Measurements from ENCODE around the gene MYOG. TPM values are rescaled to one million over a fixed set of nuclear protein-coding genes. Genes with fewer than 3 reads are reported as not detected.

MYOG gene
- total and polyA plus RNA-seq, 2 experiments from 2014 or later, result not detected

DNA sequence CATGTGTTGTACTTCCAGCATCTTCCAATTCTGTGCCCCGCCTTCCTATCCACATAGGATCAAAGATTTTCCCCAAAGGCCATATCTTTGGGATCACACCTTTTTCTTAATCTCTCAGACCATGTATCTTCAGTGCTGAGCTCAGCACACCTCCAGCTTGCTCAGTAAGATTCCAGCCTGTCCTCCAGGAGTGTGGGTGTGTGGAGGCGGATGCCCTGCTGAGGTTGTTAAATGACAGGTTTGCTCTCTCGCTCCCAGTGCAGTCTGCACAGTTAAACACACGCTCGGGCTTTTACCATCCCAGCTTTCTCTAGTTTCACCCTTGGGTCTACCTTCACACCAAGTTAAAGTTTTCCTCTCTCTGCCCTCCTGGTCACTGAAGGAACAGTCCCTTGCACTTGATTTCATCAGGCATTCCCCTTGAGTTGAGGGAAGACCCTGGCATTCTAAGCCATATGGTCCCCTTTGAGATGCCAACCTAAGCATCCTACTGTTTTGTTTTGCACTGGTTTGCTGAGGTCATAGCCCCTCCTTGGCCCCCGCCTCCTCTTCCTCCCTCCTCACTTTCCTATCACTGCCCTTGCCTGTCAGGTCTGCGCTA, 13.7 kb downstream of the MYOG start:
- no peak for ATAC-seq
- DNase-seq (ENCODE audit: low spot score), result peak; percentile 17
- no peaks in the 10 kb centered on the region for H3F3A ChIP-seq (replicated peaks; ENCODE audit: low read depth)

DNA sequence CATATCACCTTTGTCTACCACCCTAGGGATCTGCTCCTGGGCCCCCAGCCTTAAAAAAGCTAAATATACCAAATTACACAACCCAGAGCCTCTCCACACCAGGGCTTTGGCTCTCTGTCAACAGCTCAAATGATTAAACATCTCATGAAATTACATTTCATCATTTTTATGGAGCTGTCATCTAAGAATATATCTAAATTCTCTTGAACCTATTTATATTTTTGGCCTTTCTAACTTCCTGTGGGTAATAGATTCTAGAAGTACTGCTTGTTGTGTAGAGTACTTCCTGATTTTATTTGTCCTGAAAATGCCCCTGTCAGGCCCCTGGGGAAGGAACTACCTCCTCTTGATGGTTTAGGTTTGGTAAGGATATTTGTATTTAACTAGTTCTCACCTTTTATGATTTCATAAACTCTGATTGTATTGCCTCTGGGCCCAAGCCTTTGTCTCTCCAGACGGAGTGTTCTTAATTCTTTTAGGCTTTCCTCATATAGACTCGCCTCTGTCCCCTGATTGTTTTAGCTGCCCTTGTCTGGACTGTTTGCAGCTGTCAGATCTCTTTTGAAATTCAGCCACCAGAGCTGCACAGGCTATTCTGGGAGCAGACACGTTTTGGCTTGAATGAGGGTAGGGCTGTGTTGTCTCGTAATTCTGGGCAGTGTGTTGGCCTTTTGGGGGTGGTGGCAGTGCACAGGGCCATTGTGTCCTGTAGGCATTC, 16.6 kb downstream of the MYOG start:
- H2AFZ ChIP-seq, result no peak overlapping the region
- no peak overlapping the region for H3K4me2 ChIP-seq
- Mint-ChIP-seq H3K27ac (no peak overlapping the region), H3K4me1 (peaks cover 7% of the 10 kb centered on the region; the same call in 2 of the 3 replicates), H3K36me3 (ENCODE audit: low read depth) (no peaks in the 10 kb centered on the region; the same call in 1 of the 3 replicates), H3K27me3 (ENCODE audit: insufficient read depth, low read depth, poor library complexity) (peaks cover 7% of the 10 kb centered on the region), H3K9me3 (no peaks in the 10 kb centered on the region), H3K4me3 (no peak overlapping the region)
- no peak for DNase-seq (ENCODE audit: low spot score)
- ATAC-seq, result no peak
- H3K4me3 ChIP-seq, result no peak overlapping the region
- H4K20me1 ChIP-seq (replicated peaks; ENCODE audit: insufficient read depth), result no peaks in the 10 kb centered on the region
- H3K4me1 ChIP-seq (ENCODE audit: insufficient read depth), result no peaks in the 10 kb centered on the region
- H3K27me3 ChIP-seq (ENCODE audit: insufficient read depth), result peaks cover 7% of the 10 kb centered on the region; the same call in 1 of the 2 replicates
- H3K27ac ChIP-seq (ENCODE audit: low read depth), result no peak overlapping the region
- H3K79me2 ChIP-seq (replicated peaks; ENCODE audit: insufficient read depth), result no peaks in the 10 kb centered on the region
- no peaks in the 10 kb centered on the region for H3K9me2 ChIP-seq (ENCODE audit: insufficient read depth)
- no peaks in the 10 kb centered on the region for H3K36me3 ChIP-seq (ENCODE audit: insufficient read depth)
- H3F3A ChIP-seq (replicated peaks; ENCODE audit: low read depth), result no peaks in the 10 kb centered on the region
- TF ChIP-seq, protein P1, sequence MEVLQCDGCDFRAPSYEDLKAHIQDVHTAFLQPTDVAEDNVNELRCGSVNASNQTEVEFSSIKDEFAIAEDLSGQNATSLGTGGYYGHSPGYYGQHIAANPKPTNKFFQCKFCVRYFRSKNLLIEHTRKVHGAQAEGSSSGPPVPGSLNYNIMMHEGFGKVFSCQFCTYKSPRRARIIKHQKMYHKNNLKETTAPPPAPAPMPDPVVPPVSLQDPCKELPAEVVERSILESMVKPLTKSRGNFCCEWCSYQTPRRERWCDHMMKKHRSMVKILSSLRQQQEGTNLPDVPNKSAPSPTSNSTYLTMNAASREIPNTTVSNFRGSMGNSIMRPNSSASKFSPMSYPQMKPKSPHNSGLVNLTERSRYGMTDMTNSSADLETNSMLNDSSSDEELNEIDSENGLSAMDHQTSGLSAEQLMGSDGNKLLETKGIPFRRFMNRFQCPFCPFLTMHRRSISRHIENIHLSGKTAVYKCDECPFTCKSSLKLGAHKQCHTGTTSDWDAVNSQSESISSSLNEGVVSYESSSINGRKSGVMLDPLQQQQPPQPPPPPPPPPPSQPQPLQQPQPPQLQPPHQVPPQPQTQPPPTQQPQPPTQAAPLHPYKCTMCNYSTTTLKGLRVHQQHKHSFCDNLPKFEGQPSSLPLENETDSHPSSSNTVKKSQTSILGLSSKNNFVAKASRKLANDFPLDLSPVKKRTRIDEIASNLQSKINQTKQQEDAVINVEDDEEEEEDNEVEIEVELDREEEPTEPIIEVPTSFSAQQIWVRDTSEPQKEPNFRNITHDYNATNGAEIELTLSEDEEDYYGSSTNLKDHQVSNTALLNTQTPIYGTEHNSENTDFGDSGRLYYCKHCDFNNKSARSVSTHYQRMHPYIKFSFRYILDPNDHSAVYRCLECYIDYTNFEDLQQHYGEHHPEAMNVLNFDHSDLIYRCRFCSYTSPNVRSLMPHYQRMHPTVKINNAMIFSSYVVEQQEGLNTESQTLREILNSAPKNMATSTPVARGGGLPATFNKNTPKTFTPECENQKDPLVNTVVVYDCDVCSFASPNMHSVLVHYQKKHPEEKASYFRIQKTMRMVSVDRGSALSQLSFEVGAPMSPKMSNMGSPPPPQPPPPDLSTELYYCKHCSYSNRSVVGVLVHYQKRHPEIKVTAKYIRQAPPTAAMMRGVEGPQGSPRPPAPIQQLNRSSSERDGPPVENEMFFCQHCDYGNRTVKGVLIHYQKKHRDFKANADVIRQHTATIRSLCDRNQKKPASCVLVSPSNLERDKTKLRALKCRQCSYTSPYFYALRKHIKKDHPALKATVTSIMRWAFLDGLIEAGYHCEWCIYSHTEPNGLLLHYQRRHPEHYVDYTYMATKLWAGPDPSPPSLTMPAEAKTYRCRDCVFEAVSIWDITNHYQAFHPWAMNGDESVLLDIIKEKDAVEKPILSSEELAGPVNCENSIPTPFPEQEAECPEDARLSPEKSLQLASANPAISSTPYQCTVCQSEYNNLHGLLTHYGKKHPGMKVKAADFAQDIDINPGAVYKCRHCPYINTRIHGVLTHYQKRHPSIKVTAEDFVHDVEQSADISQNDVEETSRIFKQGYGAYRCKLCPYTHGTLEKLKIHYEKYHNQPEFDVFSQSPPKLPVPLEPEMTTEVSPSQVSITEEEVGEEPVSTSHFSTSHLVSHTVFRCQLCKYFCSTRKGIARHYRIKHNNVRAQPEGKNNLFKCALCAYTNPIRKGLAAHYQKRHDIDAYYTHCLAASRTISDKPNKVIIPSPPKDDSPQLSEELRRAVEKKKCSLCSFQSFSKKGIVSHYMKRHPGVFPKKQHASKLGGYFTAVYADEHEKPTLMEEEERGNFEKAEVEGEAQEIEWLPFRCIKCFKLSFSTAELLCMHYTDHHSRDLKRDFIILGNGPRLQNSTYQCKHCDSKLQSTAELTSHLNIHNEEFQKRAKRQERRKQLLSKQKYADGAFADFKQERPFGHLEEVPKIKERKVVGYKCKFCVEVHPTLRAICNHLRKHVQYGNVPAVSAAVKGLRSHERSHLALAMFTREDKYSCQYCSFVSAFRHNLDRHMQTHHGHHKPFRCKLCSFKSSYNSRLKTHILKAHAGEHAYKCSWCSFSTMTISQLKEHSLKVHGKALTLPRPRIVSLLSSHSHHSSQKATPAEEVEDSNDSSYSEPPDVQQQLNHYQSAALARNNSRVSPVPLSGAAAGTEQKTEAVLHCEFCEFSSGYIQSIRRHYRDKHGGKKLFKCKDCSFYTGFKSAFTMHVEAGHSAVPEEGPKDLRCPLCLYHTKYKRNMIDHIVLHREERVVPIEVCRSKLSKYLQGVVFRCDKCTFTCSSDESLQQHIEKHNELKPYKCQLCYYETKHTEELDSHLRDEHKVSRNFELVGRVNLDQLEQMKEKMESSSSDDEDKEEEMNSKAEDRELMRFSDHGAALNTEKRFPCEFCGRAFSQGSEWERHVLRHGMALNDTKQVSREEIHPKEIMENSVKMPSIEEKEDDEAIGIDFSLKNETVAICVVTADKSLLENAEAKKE (CRISPR knock-in tag; IDR thresholded peaks at IDR 0.05), result no peak
- TF ChIP-seq STAT1 (IDR thresholded peaks at IDR 0.05; ENCODE audit: unreplicated experiment), result no peak
- no peak for TF ChIP-seq EZH2phosphoT487 (IDR thresholded peaks at IDR 0.05; ENCODE audit: unreplicated experiment)
- no peak for TF ChIP-seq POLR2AphosphoS5 (IDR thresholded peaks at IDR 0.05; ENCODE audit: low read depth)

More for the DNA sequence above, 13.7 kb downstream of the MYOG start:
- Mint-ChIP-seq H3K27ac (no peak overlapping the region), H3K27me3 (ENCODE audit: insufficient read depth, low read depth, poor library complexity) (peaks cover 29% of the 10 kb centered on the region), H3K9me3 (no peaks in the 10 kb centered on the region), H3K36me3 (ENCODE audit: low read depth) (no peaks in the 10 kb centered on the region; the same call in 1 of the 3 replicates), H3K4me1 (peaks cover 11% of the 10 kb centered on the region), H3K4me3 (no peak overlapping the region)
- Histone ChIP-seq H3K9me2 (ENCODE audit: insufficient read depth) (no peaks in the 10 kb centered on the region), H3K27me3 (ENCODE audit: insufficient read depth) (peaks cover 37% of the 10 kb centered on the region), H2AFZ (no peak overlapping the region), H4K20me1 (replicated peaks; ENCODE audit: insufficient read depth) (no peaks in the 10 kb centered on the region), H3K4me3 (no peak overlapping the region), H3K4me2 (no peak overlapping the region), H3K79me2 (replicated peaks; ENCODE audit: insufficient read depth) (no peaks in the 10 kb centered on the region), H3K4me1 (ENCODE audit: insufficient read depth) (no peaks in the 10 kb centered on the region; the same call in 1 of the 2 replicates), H3K36me3 (ENCODE audit: insufficient read depth) (no peaks in the 10 kb centered on the region), H3K27ac (ENCODE audit: low read depth) (no peak overlapping the region)
- TF ChIP-seq POLR2AphosphoS5 (IDR thresholded peaks at IDR 0.05; ENCODE audit: low read depth) (no peak), ZNF114 (CRISPR knock-in tag; IDR thresholded peaks at IDR 0.05) (no peak), NANOG (IDR thresholded peaks at IDR 0.05; ENCODE audit: borderline replicate concordance) (no peak), CREB1 (CRISPR knock-in tag; IDR thresholded peaks at IDR 0.05; ENCODE audit: low read depth) (no peak)
- TF ChIP-seq, protein P2, sequence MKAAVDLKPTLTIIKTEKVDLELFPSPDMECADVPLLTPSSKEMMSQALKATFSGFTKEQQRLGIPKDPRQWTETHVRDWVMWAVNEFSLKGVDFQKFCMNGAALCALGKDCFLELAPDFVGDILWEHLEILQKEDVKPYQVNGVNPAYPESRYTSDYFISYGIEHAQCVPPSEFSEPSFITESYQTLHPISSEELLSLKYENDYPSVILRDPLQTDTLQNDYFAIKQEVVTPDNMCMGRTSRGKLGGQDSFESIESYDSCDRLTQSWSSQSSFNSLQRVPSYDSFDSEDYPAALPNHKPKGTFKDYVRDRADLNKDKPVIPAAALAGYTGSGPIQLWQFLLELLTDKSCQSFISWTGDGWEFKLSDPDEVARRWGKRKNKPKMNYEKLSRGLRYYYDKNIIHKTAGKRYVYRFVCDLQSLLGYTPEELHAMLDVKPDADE (IDR thresholded peaks at IDR 0.05), result no peak
